GOT3 (cell line): ENCODE data around the gene NPHP4.
"Not testable (repeated sequence)": the region's sequence is repeated elsewhere in the genome, so short reads cannot be mapped to it uniquely, and the experiment has no call there.

Source experiments
- DNase-seq: peaks from one replicate; lab custom pipeline; 2025; ENCODE audit warnings: mixed read lengths; lab: John Stamatoyannopoulos, UW

NPHP4 gene

DNA sequence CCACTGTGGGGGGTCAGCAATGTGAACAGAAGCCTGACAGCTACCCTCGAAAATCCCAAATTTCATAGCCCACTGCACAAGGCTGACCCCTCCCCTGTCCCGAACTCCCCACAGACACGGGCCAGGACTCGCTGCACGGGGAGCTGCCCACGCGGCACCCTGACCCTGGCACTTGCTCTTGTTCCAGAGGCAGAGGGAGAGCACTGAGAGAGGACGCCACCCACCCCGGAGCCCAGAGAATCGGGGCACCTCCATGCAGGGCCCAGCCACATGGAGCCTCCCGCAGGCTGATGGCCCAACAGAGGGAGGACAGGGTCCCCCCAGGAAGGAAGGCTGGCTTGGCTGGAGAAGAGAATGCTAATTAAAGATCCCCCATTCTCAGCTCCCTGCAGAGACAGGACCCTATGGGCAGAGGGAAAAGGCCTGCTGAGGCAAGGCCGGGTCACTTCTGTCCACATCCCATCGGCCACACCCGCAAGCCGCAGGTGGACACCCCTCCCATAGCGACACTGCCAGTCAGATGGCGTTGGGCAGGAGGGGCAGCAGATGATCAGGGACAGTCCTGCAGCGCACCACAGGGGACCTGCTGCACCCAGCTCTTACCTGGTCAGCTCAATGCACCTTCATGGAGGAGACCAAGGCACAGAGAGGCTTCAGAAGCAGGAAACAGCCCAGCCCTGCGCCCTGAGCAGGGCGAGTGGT is 136.9 kb downstream of the NPHP4 start:
- DNase-seq: no peak

GRCh38 chr1:5854754-5855153 is 137.5 kb downstream of the NPHP4 start:
- no peak for DNase-seq

DNA sequence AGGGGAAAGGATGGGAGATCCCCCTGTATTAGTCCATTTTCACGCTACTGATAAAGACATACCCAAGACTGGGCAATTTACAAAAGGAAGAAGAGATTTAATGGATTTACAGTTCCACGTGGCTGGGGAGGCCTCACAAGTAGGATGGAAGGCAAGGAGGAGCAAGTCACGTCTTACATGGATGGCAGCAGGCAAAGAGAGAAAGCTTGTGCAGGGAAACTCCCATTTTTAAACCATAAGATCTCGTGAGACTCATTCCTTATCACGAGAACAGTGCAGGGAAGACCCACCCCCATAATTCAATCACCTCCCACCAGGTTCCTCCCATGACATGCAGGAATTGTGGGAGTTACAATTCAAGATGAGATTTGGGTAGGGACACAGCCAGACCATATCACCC is 138.4 kb downstream of the NPHP4 start:
- DNase-seq: not testable (repeated sequence)

DNA sequence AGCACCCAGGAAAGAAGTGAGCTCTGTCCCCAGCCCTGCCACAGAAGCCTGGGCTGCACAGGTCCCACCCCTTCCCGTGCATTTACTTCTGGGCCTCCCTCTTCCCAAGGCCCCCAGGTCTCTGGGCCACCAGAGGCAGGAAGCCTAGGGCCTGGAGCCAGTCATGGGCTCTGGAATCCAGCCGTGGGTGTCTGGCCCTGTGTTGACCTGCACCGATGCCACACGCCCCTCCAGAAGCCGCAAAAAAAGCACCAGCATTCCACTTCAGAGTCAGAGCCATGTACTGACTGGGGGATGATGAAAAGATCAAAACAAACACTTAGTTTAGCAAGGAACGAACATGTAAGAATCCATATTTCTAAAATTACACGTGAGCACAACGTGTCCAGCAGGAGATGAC is 141.7 kb downstream of the NPHP4 start:
- DNase-seq: no peak

GRCh38 chr1:5849550-5849949 is 142.7 kb downstream of the NPHP4 start:
- no peak for DNase-seq

- DNase-seq: no peak
Measured at GRCh38 chr1:5847013-5847659, 145.1 kb downstream of the NPHP4 start.

GRCh38 chr1:5845376-5845775 is 146.8 kb downstream of the NPHP4 start:
- no peak for DNase-seq

DNA sequence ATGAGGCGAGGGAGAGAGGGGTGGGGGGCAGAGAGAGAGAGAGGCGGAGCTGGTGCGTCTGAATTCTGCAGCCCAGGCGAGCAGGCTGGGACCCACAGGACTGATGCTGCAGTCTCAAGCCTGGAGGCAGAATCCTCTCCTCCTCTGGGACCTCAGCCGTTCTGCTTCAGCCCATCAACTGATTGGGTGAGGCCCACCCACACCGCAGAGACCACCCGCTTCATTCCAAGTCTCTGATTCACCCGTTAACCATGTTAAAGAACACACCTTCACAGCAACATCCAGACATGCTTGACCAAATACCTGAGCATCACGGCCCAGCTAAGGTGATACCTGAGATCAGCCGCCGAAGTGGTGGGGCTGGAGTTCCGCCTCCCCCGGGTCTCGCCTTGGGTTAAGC is 147.8 kb downstream of the NPHP4 start:
- no peak for DNase-seq

GRCh38 chr1:5843521-5844096 is 148.6 kb downstream of the NPHP4 start:
- no peak for DNase-seq

GRCh38 chr1:5842679-5843078 is 149.5 kb downstream of the NPHP4 start:
- no peak for DNase-seq

DNA sequence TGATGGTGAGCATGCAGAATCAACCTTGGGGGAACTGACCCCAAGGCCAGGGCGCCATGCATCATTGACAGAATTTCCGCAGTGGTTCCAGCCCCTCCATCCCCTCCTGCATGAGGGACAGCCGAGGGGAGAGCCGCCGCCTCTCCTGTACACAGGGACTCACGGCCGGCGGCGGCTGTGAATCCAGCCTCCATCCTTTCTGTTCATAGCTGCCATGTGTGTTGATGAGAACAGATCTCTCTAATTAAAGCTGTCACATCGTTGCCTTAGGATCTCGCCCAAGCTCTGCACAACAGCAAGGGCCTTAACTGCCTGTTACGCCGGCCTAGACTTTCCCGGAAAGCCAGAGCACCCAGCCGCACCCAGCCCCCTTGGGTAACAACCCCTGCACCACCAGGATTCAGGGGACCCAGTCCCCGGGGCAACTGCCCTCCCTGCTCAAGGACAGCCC is 151.6 kb downstream of the NPHP4 start:
- no peak for DNase-seq

GRCh38 chr1:5839881-5840550 is 152.2 kb downstream of the NPHP4 start:
- no peak for DNase-seq

DNA sequence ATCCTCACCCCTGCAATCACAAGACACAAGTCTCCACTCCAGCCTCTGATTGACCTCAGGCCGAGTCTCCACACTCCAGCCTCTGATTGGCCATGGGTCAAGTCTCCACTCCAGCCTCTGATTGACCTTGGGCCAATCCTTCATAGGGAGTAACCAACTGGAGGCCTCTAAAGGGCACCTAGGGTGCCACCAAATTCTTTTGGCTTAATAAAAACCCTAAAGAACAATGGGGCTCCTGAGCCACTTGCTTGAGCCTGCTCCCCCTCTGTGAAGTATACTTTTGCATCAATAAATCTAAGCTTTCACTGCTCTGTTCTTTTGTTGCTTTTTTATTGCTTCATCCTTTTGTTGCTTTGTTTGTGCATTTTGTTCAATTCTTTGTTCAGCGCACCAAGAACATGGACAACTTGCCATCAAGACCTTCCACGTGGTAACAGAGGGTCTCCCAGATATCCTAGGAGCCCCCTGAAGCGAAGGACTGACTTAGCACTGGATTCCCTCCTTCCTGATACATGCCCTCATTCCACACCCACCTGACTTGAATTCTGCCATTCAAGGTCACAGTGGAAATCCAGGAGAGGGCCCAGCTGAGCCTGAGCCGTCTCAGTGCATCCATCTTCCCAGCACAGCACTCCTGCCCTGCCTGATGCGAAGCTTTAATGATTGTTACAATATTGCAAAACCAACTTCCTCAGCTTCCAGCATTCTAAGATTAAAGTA is 152.9 kb downstream of the NPHP4 start:
- DNase-seq: no peak

GRCh38 chr1:5837976-5838653 is 154.1 kb downstream of the NPHP4 start:
- DNase-seq: no peak

GRCh38 chr1:5836776-5837440 is 155.3 kb downstream of the NPHP4 start:
- no peak for DNase-seq

GRCh38 chr1:5835179-5835562 is 157.1 kb downstream of the NPHP4 start:
- DNase-seq: no peak

- no peak for DNase-seq
Measured at GRCh38 chr1:5834477-5835178, 157.6 kb downstream of the NPHP4 start.

- DNase-seq: no peak
Measured at GRCh38 chr1:5833911-5834310, 158.3 kb downstream of the NPHP4 start.

- DNase-seq: no peak
Measured at GRCh38 chr1:5832916-5833895, 159.0 kb downstream of the NPHP4 start.
